NCI-H2196 (cell line): ENCODE measurements around the gene CGRRF1.
A peak's percentile ranks its signal among the peaks of the same experiment; 100 is the strongest.

Experiments used
- DNase-seq: peaks from one replicate; lab custom pipeline; 2025; ENCODE audit not compliant: unreplicated experiment; lab: John Stamatoyannopoulos, UW

The CGRRF1 gene

GRCh38 chr14:54538055-54538454, 28.3 kb downstream of the CGRRF1 start:
- no peak for DNase-seq

- no peak for DNase-seq
Observed at GRCh38 chr14:54547583-54547982, 37.9 kb downstream of the CGRRF1 start.

GRCh38 chr14:54548491-54548890, 38.8 kb downstream of the CGRRF1 start:
- DNase-seq: no peak

GRCh38 chr14:54549862-54550261, 40.2 kb downstream of the CGRRF1 start:
- DNase-seq: no peak

- no peak for DNase-seq
Observed at GRCh38 chr14:54550514-54550913, 40.8 kb downstream of the CGRRF1 start.

GRCh38 chr14:54554401-54554800, 44.7 kb downstream of the CGRRF1 start:
- no peak for DNase-seq

- DNase-seq: no peak
Observed at GRCh38 chr14:54555651-54556050, 45.9 kb downstream of the CGRRF1 start.

- no peak for DNase-seq
Observed at GRCh38 chr14:54556535-54556934, 46.8 kb downstream of the CGRRF1 start.

- no peak for DNase-seq
Observed at GRCh38 chr14:54562334-54562733, 52.6 kb downstream of the CGRRF1 start.

- peak; percentile 24 for DNase-seq
Observed at GRCh38 chr14:54564071-54564867, 54.6 kb downstream of the CGRRF1 start.

- DNase-seq: peak; percentile 67
Observed at GRCh38 chr14:54564868-54565784, 55.4 kb downstream of the CGRRF1 start.

GRCh38 chr14:54565785-54566409, 56.2 kb downstream of the CGRRF1 start:
- DNase-seq: peak; percentile 69

- peak; percentile 28 for DNase-seq
Observed at GRCh38 chr14:54566410-54567223, 56.9 kb downstream of the CGRRF1 start, which contains the start of gene SAMD4A. Gene SAMD4A (plus strand): TSS chr14:54567128. CDS start chr14:54567917, 789 bp downstream.

GRCh38 chr14:54567224-54567638, 57.5 kb downstream of the CGRRF1 start:
- no peak for DNase-seq

GRCh38 chr14:54567639-54568561, 58.2 kb downstream of the CGRRF1 start:
- DNase-seq: no peak

GRCh38 chr14:54568821-54569595, 59.3 kb downstream of the CGRRF1 start:
- DNase-seq: no peak

GRCh38 chr14:54570047-54570446, 60.3 kb downstream of the CGRRF1 start:
- no peak for DNase-seq

GRCh38 chr14:54570631-54571415, 61.1 kb downstream of the CGRRF1 start:
- no peak for DNase-seq
